Activated CD4-positive, alpha-beta T cell treated with anti-CD3 and anti-CD28 coated beads, Interleukin-2, Interleukin-4, amounts not matched to agents 100 ng/mL and 50 ng/mL, durations not matched to agents 16 hours and 8 hours (primary cell): ENCODE data around the gene GLIS1.

Experiments used
- DNase-seq: peaks from one replicate; pipeline ENCODE4 v3.0.0-alpha.2; 2020; ENCODE audit warnings: low spot score

Gene GLIS1

DNA sequence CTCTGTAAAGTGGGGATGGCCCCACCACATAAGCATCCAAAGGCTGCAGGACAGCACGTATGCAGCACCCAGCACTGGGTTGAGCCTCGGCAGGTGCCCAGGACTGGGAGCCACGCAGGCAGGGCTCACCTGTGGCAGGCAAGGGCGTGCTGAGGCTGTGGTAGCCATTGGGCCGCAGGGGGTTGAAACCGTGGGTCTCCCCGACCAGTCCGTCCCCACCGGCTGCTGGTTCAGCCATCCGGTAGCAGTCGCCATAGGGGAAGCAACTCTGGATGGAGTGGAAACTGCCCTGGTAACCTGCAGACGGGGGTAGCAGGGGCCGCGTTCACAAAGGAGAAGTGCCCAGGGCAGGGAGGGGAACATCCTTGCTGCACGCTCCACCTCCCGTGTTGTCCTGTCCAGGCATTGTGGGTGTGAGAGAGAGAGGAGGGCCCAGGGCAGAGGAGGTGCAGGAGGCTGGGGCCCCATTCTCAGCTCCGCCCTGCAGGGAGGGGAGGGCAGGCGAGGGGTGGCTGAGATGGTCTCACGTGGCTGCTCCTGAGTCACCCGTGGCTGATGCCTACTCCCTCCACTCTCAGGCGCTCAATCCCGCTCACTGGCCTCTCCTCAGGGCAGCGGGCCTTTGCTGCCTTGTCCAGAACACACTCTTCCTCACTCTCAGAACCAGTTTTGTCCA is 229.8 kb downstream of the GLIS1 start:
- no peak for DNase-seq

DNA sequence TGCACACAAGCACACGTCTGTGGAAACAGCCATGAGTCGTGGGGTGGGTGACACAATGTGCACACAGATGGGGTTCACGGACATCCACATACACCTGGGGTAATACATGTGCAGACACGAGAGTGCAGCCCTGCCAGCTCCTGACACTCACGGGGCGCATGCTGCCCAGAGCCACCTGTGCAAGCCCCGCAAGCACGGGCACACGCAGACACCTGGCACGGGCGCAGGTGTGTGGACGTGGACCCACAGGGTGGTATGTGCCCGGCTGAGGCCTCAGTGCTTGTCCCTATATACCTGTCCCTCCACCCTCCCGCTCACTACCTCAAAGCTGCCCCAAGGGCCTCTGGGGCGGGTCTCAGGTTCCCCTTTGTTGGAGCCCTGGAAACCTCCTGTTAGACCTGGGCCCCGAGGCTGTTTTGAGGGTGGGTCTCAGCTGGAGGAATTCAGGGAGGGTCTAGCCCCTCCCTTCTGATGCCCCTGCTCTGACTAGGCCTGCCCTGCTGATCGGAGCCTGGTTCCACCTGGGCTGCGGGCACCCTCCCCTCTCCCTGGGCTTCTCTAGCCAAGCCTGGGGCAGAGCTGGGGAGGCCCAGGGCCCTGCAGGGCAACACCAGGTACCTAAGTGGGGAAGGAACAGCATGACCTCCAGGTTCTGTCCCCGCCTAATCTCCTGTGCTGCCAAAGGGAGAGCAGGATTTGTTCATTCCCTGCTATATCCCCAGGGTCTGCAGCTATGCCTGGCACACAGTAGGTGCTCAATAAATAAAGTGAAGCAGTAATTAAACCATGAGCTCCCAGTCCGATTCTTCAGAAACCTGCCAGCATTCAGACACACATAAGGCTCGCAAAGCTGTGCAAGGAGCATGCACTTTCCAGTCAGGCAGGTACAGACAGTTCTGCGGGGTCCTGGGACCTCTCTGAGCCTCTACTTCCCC is 230.6 kb downstream of the GLIS1 start:
- DNase-seq, result no peak

DNA sequence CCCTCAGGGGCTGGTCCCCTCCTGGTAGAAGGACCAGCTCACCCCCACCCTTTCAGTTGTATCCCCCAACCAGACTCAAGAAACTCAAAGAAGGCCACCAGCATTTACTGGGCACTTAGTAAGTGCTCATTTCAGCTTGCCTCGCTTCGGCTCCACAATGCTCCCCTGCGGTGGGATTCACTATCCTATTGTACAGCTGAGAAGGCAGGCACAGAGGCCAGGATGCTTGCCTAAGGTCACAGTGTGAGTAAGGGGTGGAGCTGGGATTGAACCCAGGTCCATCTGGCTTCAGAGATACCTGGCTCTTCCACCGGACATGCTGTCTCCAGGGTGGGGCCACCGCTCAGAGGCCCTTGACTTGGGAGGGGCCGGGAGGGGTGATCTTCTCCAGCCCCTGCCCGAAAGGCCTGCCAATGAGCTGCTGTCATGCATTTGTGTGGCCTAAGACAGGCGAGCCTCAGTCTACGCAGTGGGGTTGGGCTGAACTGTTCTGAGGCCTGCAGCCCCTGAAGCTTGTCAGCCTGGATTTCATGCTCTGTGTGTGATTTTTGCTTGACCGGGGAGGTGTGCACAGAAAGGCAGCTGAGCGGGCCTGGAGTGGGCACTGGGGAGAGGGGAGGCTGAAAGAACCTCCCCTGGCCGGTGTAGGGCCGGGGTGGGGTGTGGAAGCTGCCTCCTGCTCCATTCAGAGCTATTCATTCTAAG is 231.7 kb downstream of the GLIS1 start:
- no peak for DNase-seq

DNA sequence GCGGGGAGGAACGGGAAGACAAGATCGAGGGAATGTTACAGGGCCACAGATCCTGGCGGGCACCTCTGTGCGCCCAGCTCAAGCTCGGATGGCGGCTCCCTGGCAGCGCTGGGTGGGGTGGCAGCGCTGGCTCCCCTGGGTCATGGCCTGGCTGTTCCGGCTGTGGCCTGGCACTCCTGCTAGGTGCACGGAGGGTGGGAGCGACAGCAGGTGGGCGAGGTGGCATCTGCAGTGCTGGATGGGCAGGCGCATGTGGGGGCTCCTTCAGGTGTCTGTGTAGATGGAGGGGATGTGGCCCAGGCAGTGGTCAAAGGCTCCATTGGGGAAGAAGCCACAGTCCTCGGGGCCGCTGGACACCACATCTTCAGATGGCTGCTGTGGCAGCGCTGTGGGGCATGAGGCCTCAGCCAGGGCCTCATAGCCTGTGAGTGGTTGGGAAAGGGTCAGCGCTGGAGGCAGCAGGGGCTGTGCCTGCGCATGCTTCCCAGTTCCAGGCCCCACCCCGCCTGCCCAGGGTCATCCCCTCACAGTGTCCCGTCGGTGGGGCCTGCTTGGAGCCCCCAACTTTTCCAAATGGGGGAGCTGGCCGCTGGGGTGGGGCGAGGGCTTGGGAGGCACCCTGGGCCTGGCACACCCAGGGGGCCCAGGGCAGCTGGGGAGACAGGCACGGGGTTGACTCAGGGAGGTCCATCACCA is 232.5 kb downstream of the GLIS1 start:
- no peak for DNase-seq

DNA sequence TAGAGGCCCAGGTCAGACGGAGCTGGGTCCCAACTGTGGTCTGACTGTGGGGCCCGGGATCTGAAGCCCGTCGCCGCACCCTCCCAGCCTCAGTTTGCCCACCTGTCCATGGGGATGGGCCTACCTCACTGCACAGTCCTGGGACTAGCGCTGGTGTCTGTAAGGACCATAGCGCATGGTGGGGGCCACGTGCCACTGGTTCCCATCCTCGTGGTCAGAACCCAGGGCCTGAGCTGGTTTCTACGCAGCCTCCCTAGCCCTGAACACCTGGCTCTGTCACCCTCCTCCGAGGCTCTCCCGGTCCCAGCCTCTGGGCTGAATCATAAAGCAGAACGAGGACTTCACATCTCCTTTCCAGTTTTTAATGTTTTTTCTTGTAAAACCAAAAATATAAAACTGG is 233.1 kb downstream of the GLIS1 start:
- DNase-seq, result no peak

DNA sequence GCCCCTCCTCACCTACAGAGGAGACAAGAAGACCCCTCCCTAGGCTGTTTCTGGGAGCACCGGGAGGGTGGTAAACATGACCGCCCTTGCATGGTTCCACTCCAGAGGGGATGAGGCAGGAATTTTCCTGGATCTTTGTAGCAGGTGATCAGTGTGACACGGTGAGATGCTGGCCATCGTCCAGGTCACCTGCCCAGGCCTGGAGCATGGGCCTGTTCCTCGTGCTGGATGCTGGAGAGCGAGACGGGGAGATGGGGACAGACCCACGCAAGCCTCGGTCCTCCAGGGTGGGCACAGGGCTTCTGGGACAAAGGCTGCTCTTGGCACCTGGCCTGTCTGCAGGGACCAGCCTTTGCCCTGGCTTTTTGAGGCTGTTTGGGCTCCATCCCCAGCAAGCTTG is 233.6 kb downstream of the GLIS1 start:
- DNase-seq, result no peak

DNA sequence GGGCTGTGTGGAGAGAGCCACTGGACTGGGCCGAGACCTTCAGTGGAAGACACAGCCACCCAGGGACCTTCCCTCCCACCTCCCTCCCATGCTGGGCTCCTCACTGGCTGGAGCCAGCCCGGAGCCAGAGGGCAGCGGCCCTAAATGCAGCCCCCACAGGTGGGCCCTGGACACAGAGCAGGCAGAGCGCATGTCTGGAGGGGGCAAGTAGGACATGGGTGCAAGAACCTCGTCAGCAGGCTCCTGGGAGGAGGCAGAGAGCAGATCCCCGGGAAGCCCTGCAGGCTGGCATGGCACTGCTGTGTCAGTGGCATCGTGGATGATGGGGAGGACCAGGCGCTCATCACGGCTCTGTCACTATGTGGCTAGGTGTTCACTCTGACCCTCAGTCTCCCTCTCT is 234.1 kb downstream of the GLIS1 start:
- no peak for DNase-seq

DNA sequence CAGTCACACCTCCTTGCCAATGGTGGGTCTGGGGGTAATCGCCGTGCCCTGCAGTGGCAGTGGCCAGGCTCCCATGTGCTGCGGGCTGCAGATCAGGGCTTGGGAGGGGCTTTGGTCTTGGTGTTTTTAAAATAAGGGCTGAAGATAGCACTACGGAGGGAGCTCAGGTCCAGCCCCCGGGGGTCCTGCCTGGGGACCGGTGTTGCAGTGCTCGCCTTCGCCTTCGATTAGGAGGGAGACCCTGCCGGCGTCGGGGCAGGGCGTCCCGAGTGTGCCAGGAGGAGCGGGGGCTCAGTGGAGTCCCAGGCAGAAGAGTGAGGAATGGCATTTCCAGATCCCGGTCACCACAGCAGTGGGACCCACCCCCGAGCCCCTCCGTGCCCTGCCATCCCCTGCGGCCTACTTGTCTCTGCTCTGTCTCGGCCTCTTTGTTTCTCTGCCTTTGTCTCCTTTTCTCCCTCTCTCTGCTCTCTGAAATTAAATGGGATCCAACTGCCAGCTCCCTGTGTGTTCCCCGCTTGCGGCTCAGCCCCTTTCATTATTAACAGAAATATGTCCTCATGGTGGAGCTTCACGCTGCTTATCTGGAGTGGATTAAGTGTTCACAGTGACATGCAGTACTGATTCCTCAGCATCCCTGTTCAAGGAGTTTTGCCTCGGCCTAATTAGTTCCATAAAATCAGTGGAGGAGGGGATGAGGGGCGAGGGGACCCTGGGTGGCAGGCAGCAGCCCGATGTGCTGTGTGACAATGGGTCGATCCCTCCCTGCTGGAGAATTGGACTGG is 235.3 kb downstream of the GLIS1 start:
- DNase-seq, result no peak

DNA sequence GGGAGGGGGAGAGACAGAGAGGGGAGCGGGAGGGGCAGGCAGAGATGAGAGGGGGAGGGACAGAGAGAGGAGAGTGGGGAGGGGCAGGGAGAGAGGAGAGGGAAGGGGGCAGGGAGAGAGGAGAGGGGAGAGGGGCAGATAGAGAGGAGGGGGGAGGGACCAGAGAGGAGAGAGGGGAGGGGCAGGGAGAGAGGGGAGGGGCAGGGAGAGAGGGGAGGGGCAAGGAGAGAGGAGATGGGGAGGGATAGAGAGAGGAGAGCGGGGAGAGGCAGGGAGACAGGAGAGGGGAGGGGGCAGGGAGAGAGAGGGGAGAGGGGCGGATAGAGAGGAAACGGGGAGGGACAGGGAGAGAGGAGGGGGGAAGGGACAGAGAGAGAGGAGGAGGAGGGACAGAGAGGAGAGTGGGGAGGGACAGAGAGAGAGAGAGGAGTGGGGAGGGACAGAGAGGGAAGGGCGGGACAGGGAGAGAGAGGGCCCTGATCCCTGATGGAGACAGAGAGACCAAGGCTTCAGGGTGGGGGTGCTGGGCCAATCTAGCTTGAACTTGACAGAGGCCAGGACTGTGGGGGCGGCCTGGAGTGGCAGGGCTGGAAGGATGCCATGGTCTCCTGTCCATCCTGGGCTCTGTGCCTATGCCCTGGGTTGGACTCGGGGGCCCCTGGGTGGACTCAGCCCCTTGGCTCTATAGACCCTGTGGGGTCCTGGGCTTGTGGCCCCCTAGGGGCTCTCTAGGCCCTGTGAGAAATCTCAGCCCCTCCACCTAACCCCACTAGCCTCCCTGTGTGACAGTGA is 236.1 kb downstream of the GLIS1 start:
- no peak for DNase-seq

DNA sequence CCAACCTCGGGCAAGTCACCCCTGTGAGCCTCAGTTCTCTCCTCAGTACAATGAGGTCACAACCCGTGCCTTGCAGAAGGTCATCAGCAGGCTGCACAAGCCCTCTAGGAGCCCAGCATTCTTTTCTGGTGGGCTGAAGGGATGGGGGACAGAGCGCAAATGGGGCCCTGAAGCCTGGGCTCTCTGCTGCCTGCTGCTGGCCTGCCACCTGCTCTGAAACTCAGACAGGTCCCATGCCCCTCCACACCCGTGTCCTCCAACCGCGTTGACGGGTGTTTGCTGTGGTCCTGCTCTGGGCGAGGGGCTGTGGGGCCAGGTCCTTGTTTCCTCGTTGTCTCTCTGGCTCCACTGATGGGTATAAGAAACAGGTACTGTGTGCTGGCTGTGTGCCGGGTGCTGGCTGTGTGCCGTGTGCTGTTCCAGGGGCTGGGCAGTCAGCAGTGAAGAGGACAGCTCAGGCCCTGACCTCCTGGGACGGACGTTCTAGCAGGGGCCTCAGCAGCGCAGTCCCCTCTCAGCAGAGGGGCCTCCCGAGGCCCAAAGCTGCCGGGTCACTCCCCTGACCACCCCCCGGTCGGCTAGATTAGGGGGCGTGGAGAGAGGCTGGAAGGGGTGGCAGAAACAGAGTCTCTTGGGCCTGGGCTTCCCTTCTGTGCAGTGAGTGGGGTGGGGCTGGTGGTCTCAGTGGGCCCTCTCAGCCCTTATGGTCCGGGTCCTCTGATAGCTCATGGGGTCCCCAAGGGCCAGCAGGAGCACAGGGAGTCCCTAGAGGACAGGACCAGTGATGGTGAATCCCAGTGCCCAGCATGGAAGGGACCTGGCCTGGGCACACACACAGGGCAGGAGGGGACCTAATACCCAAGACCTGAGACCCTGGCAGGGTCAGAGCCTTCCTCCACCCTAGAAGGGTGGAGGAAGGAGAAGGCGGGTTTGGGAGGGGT is 237.6 kb downstream of the GLIS1 start:
- DNase-seq, result no peak

DNA sequence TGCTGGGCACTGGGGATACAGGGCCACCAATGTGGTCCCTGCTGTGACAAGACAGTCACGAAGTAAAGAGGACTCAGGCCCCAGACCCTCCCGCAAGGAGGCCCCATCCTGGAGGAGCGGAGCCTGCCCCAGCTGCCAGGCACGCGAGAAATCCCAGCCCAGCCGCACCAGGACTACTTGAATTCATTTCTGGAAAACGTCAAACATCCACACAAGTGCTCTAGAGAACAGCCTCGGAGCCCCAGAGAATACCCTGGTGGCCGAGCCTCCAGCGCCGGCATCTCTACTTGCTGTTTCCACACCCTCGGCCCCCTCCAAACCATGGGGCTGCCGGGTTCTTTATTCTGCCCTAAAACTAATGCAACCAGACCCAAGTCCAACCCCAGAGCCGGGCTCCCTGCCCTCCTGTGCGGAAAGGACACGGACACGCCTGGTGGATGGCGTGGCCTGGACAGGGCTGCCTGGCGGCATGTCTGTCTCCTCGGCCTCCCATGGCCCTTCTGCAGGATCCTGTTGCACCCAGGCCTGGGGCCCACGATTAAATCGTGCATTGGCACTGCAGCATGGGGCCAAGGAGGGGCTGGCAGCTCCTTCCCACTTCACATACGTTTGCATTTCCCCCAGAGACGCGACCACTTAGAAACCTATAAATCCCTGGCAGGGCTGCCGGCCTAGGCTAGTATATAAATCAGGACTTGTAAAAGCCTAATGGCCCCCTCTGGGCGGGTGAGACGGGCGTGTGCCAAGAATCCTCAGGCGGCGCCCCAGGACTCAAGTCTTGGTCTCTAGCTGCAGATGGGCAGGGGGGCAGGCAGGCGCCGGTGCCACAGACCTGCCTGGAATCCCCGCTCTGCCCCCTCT is 238.5 kb downstream of the GLIS1 start:
- no peak for DNase-seq

DNA sequence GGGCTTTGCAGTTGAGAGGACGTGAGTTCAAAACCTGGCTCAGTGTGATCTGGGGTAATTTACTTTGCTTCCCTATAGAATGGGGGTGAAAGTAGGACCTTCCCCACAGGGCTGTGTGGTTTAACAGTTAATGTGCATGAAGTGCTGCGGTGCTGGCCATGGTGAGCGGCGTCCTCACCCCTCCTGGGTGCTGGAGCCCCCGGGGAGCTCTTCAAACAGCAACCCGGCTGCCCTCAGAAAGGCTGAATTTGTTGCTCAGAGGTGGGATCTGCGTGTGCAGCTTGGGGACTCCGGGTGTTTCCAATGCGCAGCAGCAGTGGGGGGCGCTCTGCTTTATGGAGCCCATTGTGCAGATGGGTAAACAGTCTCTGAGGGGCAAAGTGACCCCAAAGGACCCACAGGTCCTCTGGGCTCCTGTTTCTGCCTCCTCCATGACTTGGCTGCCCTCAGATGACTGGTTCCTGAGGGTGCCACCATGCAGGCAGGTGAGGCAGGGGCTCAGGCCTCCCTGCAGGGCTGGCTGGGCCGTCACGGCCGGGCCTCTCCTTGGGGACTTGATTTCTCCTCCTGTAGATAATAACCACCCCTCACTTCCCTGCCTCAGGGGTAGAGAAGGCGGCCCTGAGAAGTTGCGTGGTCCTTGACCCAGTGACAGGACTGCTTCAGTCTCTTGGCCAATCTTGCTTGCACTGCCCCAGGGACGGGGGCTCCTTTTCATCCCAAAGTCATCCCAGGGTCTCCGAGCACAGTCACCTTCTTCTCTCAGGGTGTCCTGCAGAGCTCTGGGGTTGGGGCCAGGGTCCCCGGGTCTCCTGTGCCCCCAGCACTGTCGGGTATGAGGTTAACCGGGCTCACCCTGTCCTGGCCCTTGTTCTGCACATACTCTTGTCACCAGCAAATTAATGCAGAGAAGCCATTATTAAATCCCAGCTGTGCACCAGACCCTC is 239.4 kb downstream of the GLIS1 start:
- no peak for DNase-seq

DNA sequence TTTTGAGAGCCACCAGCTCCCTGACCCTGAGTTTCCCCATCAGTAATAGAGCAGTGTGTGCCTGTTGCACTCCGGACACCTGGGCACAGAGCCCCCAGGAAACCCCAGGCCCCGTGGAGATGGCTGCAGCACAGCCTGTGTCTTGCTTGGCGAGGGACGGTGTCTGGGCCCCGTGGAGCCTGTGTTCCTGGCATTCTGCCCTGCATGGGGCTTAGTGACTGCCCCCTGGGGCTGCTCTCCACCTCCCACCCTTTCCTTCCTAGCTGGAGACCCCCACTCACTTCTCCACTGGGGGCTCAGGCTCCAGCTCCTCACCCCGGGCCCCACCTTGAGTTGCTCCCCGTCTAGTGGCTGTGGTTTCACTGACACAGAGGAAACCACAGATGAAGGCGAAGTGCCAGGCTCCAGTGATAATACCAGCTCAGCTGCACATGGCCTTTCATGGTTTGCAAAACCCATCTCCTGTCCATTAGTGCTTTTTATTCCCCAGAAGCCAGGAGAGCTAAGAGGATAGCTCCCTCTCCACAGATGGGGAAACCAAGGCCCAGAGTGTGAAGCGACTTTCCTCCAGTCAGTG is 240.3 kb downstream of the GLIS1 start:
- no peak for DNase-seq

DNA sequence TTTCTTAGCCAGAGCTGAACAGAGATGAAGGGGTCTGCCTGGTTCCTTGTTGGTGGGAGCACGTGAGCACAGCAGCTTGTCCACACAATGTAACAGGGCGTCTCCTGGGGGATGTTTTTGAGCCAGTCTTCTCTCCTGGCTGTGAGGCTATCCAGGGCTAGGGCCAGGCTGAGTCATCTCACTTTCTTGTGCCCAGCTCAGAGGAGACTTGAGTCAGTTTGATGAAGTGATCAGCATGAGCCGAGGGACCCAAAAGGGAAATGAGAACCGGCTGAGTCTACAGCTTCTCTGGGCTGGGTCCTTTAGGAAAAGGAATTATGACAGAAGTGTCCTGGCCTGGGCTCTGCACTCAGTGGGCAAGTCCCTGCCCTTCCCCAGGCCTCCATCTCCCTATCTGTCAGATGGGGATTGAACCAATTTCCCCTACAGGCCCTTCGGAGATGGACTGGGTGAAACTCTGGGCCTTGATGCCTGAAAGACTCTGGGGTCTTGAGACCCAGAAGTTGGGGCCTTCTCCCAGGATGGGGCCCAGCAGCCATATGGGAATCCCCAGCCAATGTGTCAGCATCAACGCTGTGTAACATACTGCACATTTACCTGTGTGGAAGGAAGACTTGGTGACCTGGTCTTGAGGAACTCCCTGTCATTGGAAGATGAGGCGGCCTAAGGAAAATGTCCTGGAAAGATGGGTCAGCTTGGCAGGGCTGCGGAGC is 243.2 kb downstream of the GLIS1 start:
- DNase-seq, result no peak

DNA sequence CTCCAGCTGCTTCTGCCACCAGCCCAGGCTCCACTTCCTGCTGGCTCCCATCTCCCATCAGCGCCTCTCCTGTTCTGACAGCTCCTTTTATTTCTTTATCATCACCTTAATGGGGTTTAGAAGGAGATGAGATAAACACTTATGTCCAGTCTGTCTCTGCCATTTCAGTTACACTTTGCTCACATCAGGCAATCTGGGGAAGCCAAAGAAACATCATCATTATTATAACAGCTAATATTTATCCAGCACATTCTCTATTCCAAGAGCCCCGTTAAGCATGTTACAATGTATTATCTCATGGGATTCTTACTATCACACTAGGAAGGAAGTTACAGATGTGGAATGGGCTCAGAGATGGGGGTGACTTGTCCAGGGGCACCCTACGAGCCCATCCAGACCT is 248.6 kb downstream of the GLIS1 start:
- DNase-seq, result no peak

DNA sequence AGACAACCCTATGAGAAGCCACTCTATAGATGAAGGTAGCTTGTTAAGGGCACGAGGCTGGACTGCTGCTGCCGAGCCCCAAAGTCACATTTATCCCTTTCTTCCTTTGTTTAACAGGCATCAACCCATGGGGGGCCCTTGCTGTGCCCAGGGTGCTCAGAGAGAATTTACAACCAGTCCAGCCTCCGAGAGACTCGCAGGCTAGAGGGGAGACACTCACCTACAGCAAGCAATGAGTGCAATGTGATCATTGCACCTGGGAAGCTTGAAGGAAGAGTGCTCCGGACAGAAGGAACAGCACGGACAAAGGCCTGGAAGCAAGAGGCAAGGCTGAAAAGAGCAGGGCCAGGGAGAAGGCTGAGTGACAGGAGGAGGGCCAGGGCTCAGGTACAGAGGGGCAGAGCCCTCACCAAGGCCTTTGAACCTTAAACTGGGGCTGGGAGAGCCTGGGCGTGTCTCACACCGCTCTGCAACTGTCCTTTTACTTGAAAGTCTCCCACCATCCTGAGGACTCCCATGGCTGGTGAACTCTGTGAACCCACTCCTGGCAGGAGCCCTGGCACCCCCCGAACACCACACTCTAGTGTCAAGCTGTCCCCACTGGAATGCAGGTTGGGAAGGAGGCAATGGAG is 252.5 kb downstream of the GLIS1 start:
- no peak for DNase-seq
